IMR-90 (cell line): Measurements from ENCODE around the gene LSM14A. TPM values are rescaled to one million over a fixed set of nuclear protein-coding genes. Genes with fewer than 3 reads are reported as not detected.
"Not testable (repeated sequence)": the region's sequence is repeated elsewhere in the genome, so short reads cannot be mapped to it uniquely, and the experiment has no call there.

Experiments used
- ATAC-seq: fragments of 200-7000 bp; cut with Tn5 transposase; 2 replicates; pipeline ENCODE4 v1.9.1; 2020; ENCODE audit warnings: low read depth, mild to moderate bottlenecking, moderate library complexity
- BruUV-seq: library from RNA; stranded (reverse); fragments of 400-500 nt; replicated peaks from 2 replicates; lab custom pipeline; 2021; lab: Mats Ljungman, UMichigan
- CTCF ChIA-PET: fragments of 300-600 bp; formaldehyde crosslinking; extraction: SDS; loops from one replicate; lab custom pipeline; 2021; ENCODE audit warnings: antibody characterized with exemption; lab: Yijun Ruan, JAX
- POLR2A ChIA-PET: fragments of 300-600 bp; sonication (Branson Sonifier 250); formaldehyde crosslinking; loops from one replicate; lab custom pipeline; 2022; ENCODE audit warnings: antibody characterized with exemption; ENCODE audit not compliant: unreplicated experiment; lab: Charles Lee
- DNase-seq: peaks from one replicate; pipeline ENCODE4 v3.0.0; 2013
- H2AFZ ChIP-seq: replicated peaks from 2 replicates; pipeline ENCODE3; 2013; ENCODE audit warnings: low read length, mild to moderate bottlenecking; ENCODE audit not compliant: poor library complexity
- H2AK5ac ChIP-seq: 2 replicates; pipeline ENCODE4 v1.6.1; 2013; ENCODE audit warnings: low read depth, low read length, inconsistent platforms
- H2AK9ac ChIP-seq: replicated peaks from 2 replicates; pipeline ENCODE3; 2013; ENCODE audit warnings: mild to moderate bottlenecking, low read depth, low read length, moderate library complexity; ENCODE audit not compliant: poor library complexity
- H2BK120ac ChIP-seq: 2 replicates; pipeline ENCODE4 v1.6.1; 2013; ENCODE audit warnings: low read depth, low read length, inconsistent platforms
- H2BK15ac ChIP-seq: 3 replicates; pipeline ENCODE4 v1.6.1; 2013; ENCODE audit warnings: low read depth, low read length, inconsistent platforms
- H2BK20ac ChIP-seq: 2 replicates; pipeline ENCODE4 v1.6.1; 2013; ENCODE audit warnings: low read depth, mild to moderate bottlenecking, inconsistent platforms, low read length, moderate library complexity
- H2BK5ac ChIP-seq: 2 replicates; pipeline ENCODE4 v1.6.1; 2013; ENCODE audit warnings: mild to moderate bottlenecking, low read depth, low read length, inconsistent platforms; ENCODE audit not compliant: poor library complexity, severe bottlenecking
- H3K14ac ChIP-seq: replicated peaks from 2 replicates; pipeline ENCODE4 v1.6.1; 2013; ENCODE audit warnings: low read depth, low read length, inconsistent platforms
- H3K18ac ChIP-seq: 2 replicates; pipeline ENCODE4 v1.6.1; 2013; ENCODE audit warnings: low read depth, low read length, control low read depth
- H3K23ac ChIP-seq: 2 replicates; pipeline ENCODE4 v1.6.1; 2013; ENCODE audit warnings: low read depth, low read length, inconsistent platforms
- H3K27ac ChIP-seq: 2 replicates; pipeline ENCODE4 v1.5.1; 2013; ENCODE audit warnings: mild to moderate bottlenecking, control low read depth, low read length; ENCODE audit not compliant: insufficient read depth
- H3K27me3 ChIP-seq: 2 replicates; pipeline ENCODE4 v1.6.1; 2013; ENCODE audit warnings: low read length; ENCODE audit not compliant: control insufficient read depth, insufficient read depth
- H3K36me3 ChIP-seq: 2 replicates; pipeline ENCODE4 v1.6.1; 2013; ENCODE audit warnings: low read length, mixed read lengths; ENCODE audit not compliant: control insufficient read depth, insufficient read depth
- H3K4ac ChIP-seq: 2 replicates; pipeline ENCODE4 v1.6.1; 2013; ENCODE audit warnings: low read depth, low read length, inconsistent platforms
- H3K4me1 ChIP-seq: 2 replicates; pipeline ENCODE4 v1.6.1; 2013; ENCODE audit warnings: low read length, mixed read lengths; ENCODE audit not compliant: control insufficient read depth, insufficient read depth
- H3K4me2 ChIP-seq: 2 replicates; pipeline ENCODE4 v1.6.1; 2013; ENCODE audit warnings: low read depth, mild to moderate bottlenecking, control low read depth, low read length, moderate library complexity
- H3K4me3 ChIP-seq: 2 replicates; pipeline ENCODE4 v1.5.1; 2013; ENCODE audit warnings: low read depth, mild to moderate bottlenecking, control low read depth, low read length, moderate library complexity; ENCODE audit not compliant: insufficient read depth
- H3K56ac ChIP-seq: 2 replicates; pipeline ENCODE4 v1.6.1; 2013; ENCODE audit warnings: low read length, inconsistent platforms; ENCODE audit not compliant: insufficient read depth; ENCODE audit errors: extremely low read depth
- H3K79me1 ChIP-seq, 2 experiments: 2 replicates each; pipeline ENCODE4 v1.6.1; 2013; ENCODE audit warnings: low read length in 2 of 2, inconsistent platforms in 1 of 2, low read depth in 1 of 2
- H3K9ac ChIP-seq: 2 replicates; pipeline ENCODE4 v1.6.1; 2013; ENCODE audit warnings: low read depth, low read length, control low read depth
- H3K9me1 ChIP-seq: 2 replicates; pipeline ENCODE4 v1.6.1; 2013; ENCODE audit warnings: low read length, inconsistent platforms; ENCODE audit not compliant: insufficient read depth
- H3K9me3 ChIP-seq: 2 replicates; pipeline ENCODE4 v1.6.1; 2013; ENCODE audit warnings: low read length; ENCODE audit not compliant: control insufficient read depth, insufficient read depth
- H4K20me1 ChIP-seq: 2 replicates; pipeline ENCODE4 v1.6.1; 2013; ENCODE audit warnings: low read length, inconsistent platforms; ENCODE audit not compliant: insufficient read depth
- H4K5ac ChIP-seq: 2 replicates; pipeline ENCODE4 v1.6.1; 2013; ENCODE audit warnings: mild to moderate bottlenecking, low read depth, low read length, control low read depth
- H4K8ac ChIP-seq, 2 experiments: 2 replicates each; pipeline ENCODE4 v1.6.1; 2013; ENCODE audit warnings: low read depth in 2 of 2, low read length in 2 of 2, control low read depth in 1 of 2, inconsistent platforms in 1 of 2
- H4K91ac ChIP-seq: 2 replicates; pipeline ENCODE4 v1.6.1; 2013; ENCODE audit warnings: low read depth, low read length, inconsistent platforms; ENCODE audit not compliant: insufficient read depth
- NFE2L2 ChIP-seq: fragments of 150-350 bp; IDR thresholded peaks from 2 replicates; pipeline ENCODE4 v1.6.1; 2016; ENCODE audit warnings: low read depth, mild to moderate bottlenecking, low read length
- RCOR1 ChIP-seq: IDR thresholded peaks from 2 replicates; pipeline ENCODE4 v1.6.1; 2012; ENCODE audit warnings: mild to moderate bottlenecking, low read length, improper control_type of control experiment; ENCODE audit not compliant: insufficient replicate concordance
- WGBS, 2 experiments: methylation state at CpG; one replicate each; pipeline versions ENCODE4 v1.1.5 to v1.1.7; 2013; ENCODE audit warnings: missing lambda C conversion rate in 2 of 2; ENCODE audit not compliant: insufficient read length in 1 of 2; ENCODE audit errors: extremely low coverage in 2 of 2; 5-methylcytosine and 5-hydroxymethylcytosine counted together
- dilution Hi-C: fragments of 300-500 bp; cut with HindIII; formaldehyde crosslinking; loops from one replicate; pipeline ENCODE4 v1.14.3; 2018; ENCODE audit warnings: low sequenced_read_pairs; ENCODE audit not compliant: unreplicated experiment
- in situ Hi-C: fragments of 300-500 bp; cut with MboI; formaldehyde crosslinking; loops from 3 replicates; pipeline ENCODE4 v1.14.3; 2019; ENCODE audit warnings: low sequenced_read_pairs, inconsistent platforms, mixed read lengths
- intact Hi-C: fragments of 100-400 bp; cut with micrococcal nuclease; formaldehyde crosslinking; loops from 2 replicates; pipeline ENCODE4 v1.10.0; 2022
- polyA plus RNA-seq, 3 experiments: library from polyadenylated mRNA; depleted of rRNA; stranded (reverse); fragments of >200 nt; gene quantifications; 2 replicates each; pipeline ENCODE4 v1.2.3, GENCODE V29; 2012; ENCODE audit warnings: low replicate concordance in 1 of 3
- total RNA-seq: library from RNA; depleted of rRNA; stranded (reverse); fragments of >200 nt; gene quantifications from 2 replicates; pipeline ENCODE4 v1.2.3, GENCODE V29; 2012

LSM14A gene
- total and polyA plus RNA-seq, 2 of the 4 experiments (the other 2 are of a cell fraction), result 44.3 to 54.8 TPM

GRCh38 chr19:34131100-34131499 lies 41.2 kb upstream of the LSM14A start:
- H3K79me1 ChIP-seq, result peaks cover 0 to 4% of the 10 kb centered on the region in 2 experiments; a peak in 1 of 4 replicates
- POLR2A ChIA-PET, result no interaction called here
- no peak for ATAC-seq
- H4K8ac ChIP-seq, result no peak overlapping the region
- H3K4me2 ChIP-seq, result no peak overlapping the region
- 0 out of 2 replicates have a peak, but pooled peaks cover 2% of the 10 kb centered on the region for H3K4me1 ChIP-seq
- H3K14ac ChIP-seq, result no peak overlapping the region
- H2AK9ac ChIP-seq, result no peak overlapping the region
- no peak overlapping the region for H3K23ac ChIP-seq
- dilution Hi-C loops, result no loop called here
- no peaks in the 10 kb centered on the region for H3K9me1 ChIP-seq
- TF ChIP-seq NFE2L2, result no peak
- no peak for TF ChIP-seq RCOR1
- no peak overlapping the region for H2AK5ac ChIP-seq
- H3K9ac ChIP-seq, result no peak overlapping the region
- H2BK20ac ChIP-seq, result no peak overlapping the region
- no peak overlapping the region for H2AFZ ChIP-seq
- peak; percentile 8 for DNase-seq
- no peak overlapping the region for H2BK120ac ChIP-seq
- no peak overlapping the region for H3K4ac ChIP-seq
- H4K5ac ChIP-seq, result no peak overlapping the region
- no peaks in the 10 kb centered on the region; the same call in none of the 2 replicates for H3K27me3 ChIP-seq
- H4K91ac ChIP-seq, result no peak overlapping the region
- no peaks in the 10 kb centered on the region for H3K9me3 ChIP-seq
- intact Hi-C loops, result no loop called here
- H3K27ac ChIP-seq, result no peak overlapping the region
- CTCF ChIA-PET, result interaction anchor here (1.4 kb wide), 1 partner anchor 14 kb away, joined by 3 read pairs; no protein-coding TSS in a partner anchor
- no peak overlapping the region for H2BK5ac ChIP-seq
- no peak overlapping the region for H3K4me3 ChIP-seq
- H4K20me1 ChIP-seq, result no peaks in the 10 kb centered on the region
- in situ Hi-C loops, result loop anchor here (25.0 kb wide), 1 partner anchor 581 kb away; no protein-coding TSS in a partner anchor
- no peak overlapping the region for H3K56ac ChIP-seq
- no TSS peak for BruUV-seq
- no peak overlapping the region for H2BK15ac ChIP-seq
- H3K18ac ChIP-seq, result no peak overlapping the region
- no peaks in the 10 kb centered on the region for H3K36me3 ChIP-seq

- H3K36me3 ChIP-seq, H3K79me1 ChIP-seq, H2BK20ac ChIP-seq, H4K91ac ChIP-seq, BruUV-seq, H3K18ac ChIP-seq, H3K9ac ChIP-seq, H3K4me2 ChIP-seq, H2AFZ ChIP-seq, H2BK120ac ChIP-seq, H2AK9ac ChIP-seq, H3K9me3 ChIP-seq, H3K27ac ChIP-seq, intact Hi-C loops, H3K4me3 ChIP-seq, H2AK5ac ChIP-seq, H3K56ac ChIP-seq, H2BK5ac ChIP-seq, H2BK15ac ChIP-seq, H4K20me1 ChIP-seq, dilution Hi-C loops, H3K23ac ChIP-seq, H4K5ac ChIP-seq, H3K4me1 ChIP-seq, H3K4ac ChIP-seq, H4K8ac ChIP-seq, ATAC-seq, H3K27me3 ChIP-seq, H3K9me1 ChIP-seq, POLR2A ChIA-PET, DNase-seq, H3K14ac ChIP-seq: not testable (repeated sequence)
- CTCF ChIA-PET, result interaction anchor here (1.4 kb wide), 1 partner anchor 13 kb away, joined by 3 read pairs; no protein-coding TSS in a partner anchor
- no CpG with 5 or more reads among the region's 24 CpGs for WGBS, 2 experiments
- in situ Hi-C loops, result loop anchor here (25.0 kb wide), 1 partner anchor 580 kb away; no protein-coding TSS in a partner anchor
Observed at GRCh38 chr19:34132145-34132544, 40.2 kb upstream of the LSM14A start.
